Keratinocyte (primary cell): ENCODE measurements around the gene TMEM185B. TPM values are rescaled to one million over a fixed set of nuclear protein-coding genes. Genes with fewer than 3 reads are reported as not detected.
A peak's percentile ranks its signal among the peaks of the same experiment; 100 is the strongest.

Experiments
- DNase-seq: peaks from one replicate; pipeline ENCODE4 v3.0.0-alpha.2; 2011; ENCODE audit warnings: low read depth, missing footprints, low spot score
- FAIRE-seq: peaks from 2 replicates; lab custom pipeline; 2011; peaks lifted over from hg19 to GRCh38; lab: Jason Lieb, UNC
- H2AFZ ChIP-seq: 2 replicates; pipeline ENCODE4 v1.6.0; 2012; ENCODE audit warnings: low read length, control low read depth, inconsistent platforms; ENCODE audit not compliant: control insufficient read depth
- H3K27ac ChIP-seq: 2 replicates; pipeline ENCODE4 v1.5.1; 2011; ENCODE audit warnings: low read length; ENCODE audit not compliant: control insufficient read depth, insufficient read depth
- H3K27me3 ChIP-seq: 3 replicates; pipeline ENCODE4 v1.6.0; 2011; ENCODE audit warnings: low read length; ENCODE audit not compliant: control insufficient read depth, insufficient read depth; ENCODE audit errors: extremely low read depth
- H3K36me3 ChIP-seq, 2 experiments: 2 replicates in 1 of 2; 3 replicates in 1 of 2; pipeline ENCODE4 v1.5.1; 2011; ENCODE audit warnings: low read length in 2 of 2, mild to moderate bottlenecking in 1 of 2; ENCODE audit not compliant: control insufficient read depth in 2 of 2, insufficient read depth in 2 of 2; ENCODE audit errors: extremely low read depth in 1 of 2
- H3K4me1 ChIP-seq: 3 replicates; pipeline ENCODE4 v1.5.1; 2011; ENCODE audit warnings: low read length; ENCODE audit not compliant: control insufficient read depth, insufficient read depth; ENCODE audit errors: extremely low read depth
- H3K4me2 ChIP-seq: 3 replicates; pipeline ENCODE4 v1.6.0; 2011; ENCODE audit warnings: low read depth, low read length; ENCODE audit not compliant: control insufficient read depth, insufficient read depth; ENCODE audit errors: extremely low read depth
- H3K4me3 ChIP-seq, 3 experiments: fragments of 200-600 bp in 1 of 3; sonication (generic) in 1 of 3; 2 replicates in 2 of 3; 3 replicates in 1 of 3; pipeline ENCODE4 v1.5.1; 2011 to 2016; ENCODE audit warnings: low read length in 3 of 3, mild to moderate bottlenecking in 3 of 3, control low read depth in 2 of 3, inconsistent platforms in 1 of 3, low read depth in 1 of 3, mixed read lengths in 1 of 3, mixed run types in 1 of 3, moderate library complexity in 1 of 3; ENCODE audit not compliant: control insufficient read depth in 2 of 3, insufficient read depth in 2 of 3; ENCODE audit errors: extremely low read depth in 1 of 3
- H3K79me2 ChIP-seq: 2 replicates; pipeline ENCODE4 v1.6.0; 2012; ENCODE audit warnings: low read length; ENCODE audit not compliant: control insufficient read depth, insufficient read depth
- H3K9ac ChIP-seq: 3 replicates; pipeline ENCODE4 v1.6.0; 2011; ENCODE audit warnings: low read length; ENCODE audit not compliant: control insufficient read depth, insufficient read depth; ENCODE audit errors: extremely low read depth
- H3K9me1 ChIP-seq: 3 replicates; pipeline ENCODE4 v1.6.0; 2011; ENCODE audit warnings: low read length; ENCODE audit not compliant: control insufficient read depth, insufficient read depth; ENCODE audit errors: extremely low read depth
- H3K9me3 ChIP-seq: 2 replicates; pipeline ENCODE4 v1.5.1; 2012; ENCODE audit warnings: low read depth, low read length; ENCODE audit not compliant: control insufficient read depth
- H4K20me1 ChIP-seq: 3 replicates; pipeline ENCODE4 v1.6.0; 2011; ENCODE audit warnings: low read length; ENCODE audit not compliant: control insufficient read depth, insufficient read depth; ENCODE audit errors: extremely low read depth
- CTCF ChIP-seq, 3 experiments: IDR thresholded peaks in 1 of 3; conservative IDR thresholded peaks in 1 of 3; optimal IDR thresholded peaks in 1 of 3; 2 replicates in 2 of 3; 3 replicates in 1 of 3; pipeline versions ENCODE3 to v1.5.1; 2011; ENCODE audit warnings: low read length in 3 of 3, mild to moderate bottlenecking in 3 of 3, moderate library complexity in 2 of 3, control low read depth in 1 of 3, inconsistent platforms in 1 of 3; ENCODE audit not compliant: insufficient read depth in 2 of 3; ENCODE audit errors: extremely low read depth in 1 of 3
- EZH2 ChIP-seq: IDR thresholded peaks from one replicate; pipeline ENCODE4 v1.6.1; 2012; ENCODE audit warnings: inconsistent platforms, mild to moderate bottlenecking, low read length, moderate library complexity
- dilution Hi-C: fragments of 300-500 bp; cut with MboI; formaldehyde crosslinking; loops from one replicate; pipeline ENCODE4 v1.7.0; 2020; ENCODE audit warnings: low sequenced_read_pairs; ENCODE audit not compliant: extremely low pct_ligation_motif_present
- polyA minus RNA-seq, 3 experiments: library from RNA; depleted of rRNA, polyadenylated mRNA; stranded (reverse); fragments of >200 nt; gene quantifications; 1 replicate in 1 of 3; 2 replicates in 1 of 3; 3 replicates in 1 of 3; pipeline ENCODE4 v1.2.3, GENCODE V29; 2011
- polyA plus RNA-seq, 5 experiments: library from polyadenylated mRNA; depleted of rRNA in 3 of 5; stranded (reverse) in 3 of 5; stranded (forward) in 1 of 5; unstranded in 1 of 5; fragments of >200 nt; gene quantifications; 1 replicate in 1 of 5; 2 replicates in 3 of 5; 3 replicates in 1 of 5; pipeline versions ENCODE4 v1.2.1 to v1.2.3, GENCODE V29; 2011 to 2012; ENCODE audit warnings: missing spikeins in 2 of 5, low read depth in 1 of 5, low replicate concordance in 1 of 5

The TMEM185B gene
- polyA plus RNA-seq (7.8 to 27.8 TPM (median 13.4 TPM) in 3 replicates), polyA minus RNA-seq (7.5 to 39.5 TPM (median 8.8 TPM) in 3 replicates)
- 1.3 TPM for polyA plus RNA-seq (2011; ENCODE audit: low read depth)
- polyA plus RNA-seq (2011; cell fraction: cytosol; rRNA removed) = 7.3 and 8.6 TPM in 2 replicates
- 30.7 and 33.7 TPM in 2 replicates for polyA plus RNA-seq (2011; cell fraction: nucleus; rRNA removed)
- polyA plus RNA-seq (2012; ENCODE audit: low replicate concordance) = 12.5 and 17.9 TPM in 2 replicates
- 4.8 TPM for polyA minus RNA-seq (2011; cell fraction: cytosol; rRNA and poly(A)+ RNA removed)
- polyA minus RNA-seq (2011; cell fraction: nucleus; rRNA and poly(A)+ RNA removed) = 12.8 and 19.5 TPM in 2 replicates

GRCh38 chr2:120223034-120223912, at the start of gene TMEM185B:
TMEM185B (minus strand) TSS chr2:120223400; CDS start chr2:120222976, 424 bp downstream.
- dilution Hi-C loops = no loop called here
- H3K9me3 ChIP-seq = peaks cover 5% of the 10 kb centered on the region
- peak within 1 kb of the TSS; percentile 45 to 64 (median 56) for H3K4me3 ChIP-seq
- H3K27me3 ChIP-seq = no peaks in the 10 kb centered on the region
- peak within 1 kb of the TSS; percentile 79 for H3K9ac ChIP-seq
- peaks cover 11% of the 10 kb centered on the region for H3K79me2 ChIP-seq
- FAIRE-seq = no peak
- H3K27ac ChIP-seq = peak within 1 kb of the TSS; percentile 81
- peaks cover 0 to 3% of the 10 kb centered on the region in 2 experiments for H3K36me3 ChIP-seq
- no peaks in the 10 kb centered on the region for H4K20me1 ChIP-seq
- no peaks in the 10 kb centered on the region for H3K9me1 ChIP-seq
- peak within 1 kb of the TSS; percentile 70 for H3K4me2 ChIP-seq
- DNase-seq = no peak
- peak within 1 kb of the TSS; percentile 78 for H2AFZ ChIP-seq
- H3K4me1 ChIP-seq = peaks cover 26% of the 10 kb centered on the region
- no peak for TF ChIP-seq EZH2
- TF ChIP-seq CTCF (optimal IDR thresholded peaks at IDR 0.05 in 1 of 3, IDR thresholded peaks at IDR 0.05 in 1 of 3, conservative IDR thresholded peaks at IDR 0.05 in 1 of 3; ENCODE audit: extremely low read depth in 1 of 3, insufficient read depth in 2 of 3, low read length in 3 of 3) = peak; percentile 49 to 60 (median 50)

GRCh38 chr2:120271711-120272379, 48.6 kb upstream of the TMEM185B start:
- TF ChIP-seq CTCF (optimal IDR thresholded peaks at IDR 0.05 in 1 of 3, IDR thresholded peaks at IDR 0.05 in 1 of 3, conservative IDR thresholded peaks at IDR 0.05 in 1 of 3; ENCODE audit: extremely low read depth in 1 of 3, insufficient read depth in 2 of 3, low read length in 3 of 3) (no peak), EZH2 (no peak)
- DNase-seq (no peak), FAIRE-seq (no peak)
- Histone ChIP-seq H3K9me3 (no peaks in the 10 kb centered on the region), H4K20me1 (no peaks in the 10 kb centered on the region), H2AFZ (no peak overlapping the region), H3K4me3 (no peak overlapping the region), H3K9ac (no peak overlapping the region), H3K4me1 (no peaks in the 10 kb centered on the region), H3K27me3 (no peaks in the 10 kb centered on the region), H3K79me2 (peaks cover 82% of the 10 kb centered on the region), H3K27ac (no peak overlapping the region), H3K36me3 (peaks cover 1 to 3% of the 10 kb centered on the region in 2 experiments), H3K9me1 (no peaks in the 10 kb centered on the region), H3K4me2 (no peak overlapping the region)
- dilution Hi-C loops = no loop called here
